HEK293 (cell line): Measurements from ENCODE around the gene DLGAP4.

Experiments
- CTCF ChIA-PET: fragments of 350-600 bp; formaldehyde crosslinking; extraction: SDS; loops from one replicate; lab custom pipeline; 2021; ENCODE audit warnings: antibody characterized with exemption; lab: Yijun Ruan, JAX
- POLR2A ChIA-PET: fragments of 300-600 bp; formaldehyde crosslinking; extraction: SDS; loops from one replicate; lab custom pipeline; 2020; ENCODE audit warnings: antibody characterized with exemption, inconsistent platforms; lab: Yijun Ruan, JAX
- H3K27ac ChIP-seq: fragments of 200-500 bp; sonication (Bioruptor generic); 2 replicates; pipeline ENCODE4 v1.5.1; 2014; ENCODE audit warnings: low read depth, low read length, control low read depth, inconsistent platforms; ENCODE audit errors: extremely low read depth
- H3K36me3 ChIP-seq, 2 experiments: fragments of 200-500 bp in 1 of 2; sonication (Bioruptor generic) in 1 of 2; 1 replicate in 1 of 2; 2 replicates in 1 of 2; pipeline ENCODE4 v1.5.1; 2014 to 2017; ENCODE audit warnings: inconsistent platforms in 2 of 2, low read length in 2 of 2; ENCODE audit not compliant: control insufficient read depth in 2 of 2, insufficient read depth in 1 of 2
- H3K4me1 ChIP-seq: fragments of 200-500 bp; sonication (Bioruptor generic); 2 replicates; pipeline ENCODE4 v1.5.1; 2014; ENCODE audit warnings: mild to moderate bottlenecking, low read length, inconsistent platforms; ENCODE audit not compliant: control insufficient read depth, insufficient read depth
- H3K4me3 ChIP-seq: 2 replicates; pipeline ENCODE4 v1.5.1; 2011; ENCODE audit warnings: low read depth, mild to moderate bottlenecking, control low read depth, low read length, moderate library complexity
- H3K9me3 ChIP-seq: fragments of 200-500 bp; sonication (Bioruptor generic); 2 replicates; pipeline ENCODE4 v1.5.1; 2014; ENCODE audit warnings: low read depth, low read length, inconsistent platforms; ENCODE audit not compliant: control insufficient read depth, insufficient read depth
- CTCF ChIP-seq: fragments of 450-650 bp; formaldehyde crosslinking; IDR thresholded peaks from 2 replicates; pipeline ENCODE4 v1.5.1; 2016; ENCODE audit warnings: missing biosample characterization, missing genetic modification characterization
- ELK4 ChIP-seq: IDR thresholded peaks from 2 replicates; pipeline ENCODE4 v1.6.1; 2011; ENCODE audit warnings: mild to moderate bottlenecking, low read depth, low read length, borderline replicate concordance
- GLIS2 ChIP-seq: fragments of 450-650 bp; formaldehyde crosslinking; IDR thresholded peaks from 2 replicates; pipeline ENCODE4 v1.5.1; 2016; ENCODE audit warnings: missing biosample characterization, missing genetic modification characterization
- HOXD13 ChIP-seq: sonication (generic); formaldehyde crosslinking; IDR thresholded peaks from 2 replicates; pipeline ENCODE4 v1.8.0; 2022; ENCODE audit warnings: missing genetic modification reagents, borderline replicate concordance
- SCRT1 ChIP-seq: fragments of 450-650 bp; formaldehyde crosslinking; IDR thresholded peaks from 2 replicates; pipeline ENCODE4 v1.5.1; 2016; ENCODE audit warnings: missing biosample characterization, missing genetic modification characterization, borderline replicate concordance
- SP2 ChIP-seq: fragments of 450-650 bp; formaldehyde crosslinking; IDR thresholded peaks from 2 replicates; pipeline ENCODE4 v1.5.1; 2016; ENCODE audit warnings: missing biosample characterization, missing genetic modification characterization
- TSHZ1 ChIP-seq: fragments of 450-650 bp; formaldehyde crosslinking; IDR thresholded peaks from 2 replicates; pipeline ENCODE4 v1.5.1; 2016; ENCODE audit warnings: missing biosample characterization, missing genetic modification characterization, borderline replicate concordance
- ZFHX2 ChIP-seq: fragments of 450-650 bp; formaldehyde crosslinking; conservative IDR thresholded peaks from 2 replicates; pipeline ENCODE4 v1.5.1; 2016; ENCODE audit warnings: missing biosample characterization, missing genetic modification characterization
- ZFP3 ChIP-seq: fragments of 450-650 bp; formaldehyde crosslinking; IDR thresholded peaks from 2 replicates; pipeline ENCODE4 v1.5.1; 2016; ENCODE audit warnings: low read depth, missing biosample characterization, missing genetic modification characterization
- ZNF223 ChIP-seq: fragments of 450-650 bp; formaldehyde crosslinking; IDR thresholded peaks from 2 replicates; pipeline ENCODE4 v1.5.1; 2016; ENCODE audit warnings: missing biosample characterization, missing genetic modification characterization
- ZNF394 ChIP-seq: fragments of 450-650 bp; formaldehyde crosslinking; IDR thresholded peaks from 2 replicates; pipeline ENCODE4 v1.5.1; 2016; ENCODE audit warnings: missing biosample characterization, missing genetic modification characterization, mild to moderate bottlenecking, moderate library complexity, borderline replicate concordance
- TF ChIP-seq, protein P1 (sequence below): fragments of 450-650 bp; formaldehyde crosslinking; IDR thresholded peaks from 2 replicates; pipeline ENCODE4 v1.5.1; 2016; ENCODE audit warnings: missing biosample characterization, missing genetic modification characterization
- TF ChIP-seq, protein P2 (sequence below): fragments of 450-650 bp; formaldehyde crosslinking; IDR thresholded peaks from 2 replicates; pipeline ENCODE4 v1.5.1; 2016; ENCODE audit warnings: missing biosample characterization, missing genetic modification characterization

Gene DLGAP4

DNA sequence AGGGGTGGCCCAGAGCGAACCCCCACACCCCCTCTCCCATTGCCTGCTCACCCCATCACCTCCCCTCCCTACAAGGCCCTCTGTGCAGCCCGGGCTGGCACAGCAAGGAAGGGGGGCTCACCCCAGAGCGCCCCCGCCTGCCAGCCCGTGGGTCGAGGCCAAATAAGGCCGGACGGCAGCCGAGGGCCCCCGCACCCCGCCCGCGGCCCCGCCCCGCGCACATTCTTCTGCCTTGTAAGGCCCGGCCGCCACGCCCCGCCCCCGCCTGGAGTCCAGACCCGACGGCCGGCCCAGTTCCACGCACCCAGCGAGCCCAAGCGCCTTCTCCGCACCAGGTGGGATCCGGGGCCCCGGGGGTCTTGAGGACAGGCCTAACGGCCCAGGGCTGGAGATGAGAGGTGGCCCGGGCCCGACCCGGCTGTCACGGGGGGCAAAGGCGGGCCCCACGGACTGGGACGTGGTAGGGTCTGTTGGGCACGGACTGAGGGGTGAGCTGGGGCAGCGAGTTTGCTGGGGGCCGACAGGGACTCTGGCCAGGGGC lies 235.2 kb downstream of the DLGAP4 start, which contains the start of gene MYL9 (continued):
- TF ChIP-seq, protein P1, sequence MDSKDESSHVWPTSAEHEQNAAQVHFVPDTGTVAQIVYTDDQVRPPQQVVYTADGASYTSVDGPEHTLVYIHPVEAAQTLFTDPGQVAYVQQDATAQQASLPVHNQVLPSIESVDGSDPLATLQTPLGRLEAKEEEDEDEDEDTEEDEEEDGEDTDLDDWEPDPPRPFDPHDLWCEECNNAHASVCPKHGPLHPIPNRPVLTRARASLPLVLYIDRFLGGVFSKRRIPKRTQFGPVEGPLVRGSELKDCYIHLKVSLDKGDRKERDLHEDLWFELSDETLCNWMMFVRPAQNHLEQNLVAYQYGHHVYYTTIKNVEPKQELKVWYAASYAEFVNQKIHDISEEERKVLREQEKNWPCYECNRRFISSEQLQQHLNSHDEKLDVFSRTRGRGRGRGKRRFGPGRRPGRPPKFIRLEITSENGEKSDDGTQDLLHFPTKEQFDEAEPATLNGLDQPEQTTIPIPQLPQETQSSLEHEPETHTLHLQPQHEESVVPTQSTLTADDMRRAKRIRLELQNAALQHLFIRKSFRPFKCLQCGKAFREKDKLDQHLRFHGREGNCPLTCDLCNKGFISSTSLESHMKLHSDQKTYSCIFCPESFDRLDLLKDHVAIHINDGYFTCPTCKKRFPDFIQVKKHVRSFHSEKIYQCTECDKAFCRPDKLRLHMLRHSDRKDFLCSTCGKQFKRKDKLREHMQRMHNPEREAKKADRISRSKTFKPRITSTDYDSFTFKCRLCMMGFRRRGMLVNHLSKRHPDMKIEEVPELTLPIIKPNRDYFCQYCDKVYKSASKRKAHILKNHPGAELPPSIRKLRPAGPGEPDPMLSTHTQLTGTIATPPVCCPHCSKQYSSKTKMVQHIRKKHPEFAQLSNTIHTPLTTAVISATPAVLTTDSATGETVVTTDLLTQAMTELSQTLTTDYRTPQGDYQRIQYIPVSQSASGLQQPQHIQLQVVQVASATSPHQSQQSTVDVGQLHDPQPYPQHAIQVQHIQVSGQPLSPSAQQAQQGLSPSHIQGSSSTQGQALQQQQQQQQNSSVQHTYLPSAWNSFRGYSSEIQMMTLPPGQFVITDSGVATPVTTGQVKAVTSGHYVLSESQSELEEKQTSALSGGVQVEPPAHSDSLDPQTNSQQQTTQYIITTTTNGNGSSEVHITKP (tag by site-specific recombination): no peak
- no peak for TF ChIP-seq ZNF223 (tag by site-specific recombination)
- TF ChIP-seq ZFP3 (tag by site-specific recombination): no peak
- TF ChIP-seq TSHZ1 (tag by site-specific recombination): no peak
- no peak for TF ChIP-seq ZFHX2 (tag by site-specific recombination)
- TF ChIP-seq SP2 (tag by site-specific recombination): no peak
- no peak for TF ChIP-seq ELK4
- no peak for TF ChIP-seq SCRT1 (tag by site-specific recombination)
- TF ChIP-seq, protein P2, sequence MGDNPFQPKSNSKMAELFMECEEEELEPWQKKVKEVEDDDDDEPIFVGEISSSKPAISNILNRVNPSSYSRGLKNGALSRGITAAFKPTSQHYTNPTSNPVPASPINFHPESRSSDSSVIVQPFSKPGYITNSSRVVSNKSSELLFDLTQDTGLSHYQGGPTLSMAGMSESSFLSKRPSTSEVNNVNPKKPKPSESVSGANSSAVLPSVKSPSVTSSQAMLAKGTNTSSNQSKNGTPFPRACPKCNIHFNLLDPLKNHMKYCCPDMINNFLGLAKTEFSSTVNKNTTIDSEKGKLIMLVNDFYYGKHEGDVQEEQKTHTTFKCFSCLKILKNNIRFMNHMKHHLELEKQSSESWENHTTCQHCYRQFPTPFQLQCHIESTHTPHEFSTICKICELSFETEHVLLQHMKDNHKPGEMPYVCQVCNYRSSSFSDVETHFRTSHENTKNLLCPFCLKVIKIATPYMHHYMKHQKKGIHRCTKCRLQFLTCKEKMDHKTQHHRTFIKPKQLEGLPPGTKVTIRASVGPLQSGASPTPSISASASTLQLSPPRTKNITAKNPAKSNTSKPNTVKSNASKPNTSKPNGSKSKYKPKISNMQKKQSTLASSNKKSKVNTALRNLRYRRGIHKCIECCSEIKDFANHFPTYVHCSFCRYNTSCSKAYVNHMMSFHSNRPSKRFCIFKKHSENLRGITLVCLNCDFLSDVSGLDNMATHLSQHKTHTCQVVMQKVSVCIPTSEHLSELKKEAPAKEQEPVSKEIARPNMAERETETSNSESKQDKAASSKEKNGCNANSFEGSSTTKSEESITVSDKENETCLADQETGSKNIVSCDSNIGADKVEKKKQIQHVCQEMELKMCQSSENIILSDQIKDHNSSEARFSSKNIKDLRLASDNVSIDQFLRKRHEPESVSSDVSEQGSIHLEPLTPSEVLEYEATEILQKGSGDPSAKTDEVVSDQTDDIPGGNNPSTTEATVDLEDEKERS: no peak
- TF ChIP-seq, all 188 proteins: peak for 0

DNA sequence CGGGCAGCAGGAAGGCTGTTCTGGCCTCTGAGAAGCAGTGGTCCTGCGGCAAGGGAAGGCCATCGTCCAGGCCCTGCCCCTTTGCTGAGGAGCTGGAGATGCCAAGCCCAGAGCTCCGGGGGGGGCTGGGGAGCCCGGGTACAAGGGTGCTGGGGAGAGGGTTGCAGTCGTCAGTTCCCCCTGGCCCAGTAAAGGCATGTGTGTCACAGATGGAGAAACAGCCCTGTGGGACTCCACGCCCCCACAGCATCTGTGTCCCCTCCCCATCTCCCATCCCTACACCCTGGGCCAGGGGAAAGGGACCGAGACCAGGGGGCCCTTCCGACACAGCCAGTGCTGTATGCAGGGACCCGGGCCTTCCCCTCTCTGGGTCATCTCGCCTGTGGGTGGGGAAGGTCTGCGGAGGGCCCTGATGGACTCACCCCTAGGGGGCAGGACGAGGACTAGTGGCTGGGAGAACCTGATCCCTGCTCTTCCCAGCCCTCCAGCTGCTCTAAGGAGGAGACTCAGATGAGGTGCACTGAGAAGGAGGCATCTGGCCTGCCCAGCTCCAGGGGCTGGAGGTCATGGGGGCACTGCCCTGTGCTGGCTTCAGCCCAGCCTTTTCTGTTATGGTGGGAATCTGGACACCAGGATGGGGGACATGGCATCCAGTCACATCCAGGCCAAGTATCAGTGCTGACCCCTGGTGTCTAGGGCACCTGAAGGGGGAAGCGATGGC lies 235.8 kb downstream of the DLGAP4 start:
- TF ChIP-seq CTCF (0 out of 2 replicates have a peak, but pooled peaks have one; percentile 38), GLIS2 (tag by site-specific recombination) (no peak), HOXD13 (CRISPR knock-in tag) (no peak), ZNF394 (tag by site-specific recombination) (peak; percentile 45; the same call in 1 of the 2 replicates)
- ChIA-PET POLR2A (no interaction called here), CTCF (interaction anchor here (0.5 to 1.0 kb wide), 5 partner anchors 13 to 174 kb away, joined by 3 to 6 read pairs (median 3); no protein-coding TSS in a partner anchor)
- no peaks in the 10 kb centered on the region for H3K36me3 ChIP-seq
- H3K9me3 ChIP-seq: no peaks in the 10 kb centered on the region
- H3K4me3 ChIP-seq: no peak overlapping the region
- H3K4me1 ChIP-seq: no peaks in the 10 kb centered on the region; the same call in 1 of the 2 replicates
- no peak overlapping the region for H3K27ac ChIP-seq
